GM23338 (cell line): ENCODE measurements around the gene FXYD5. TPM values are rescaled to one million over a fixed set of nuclear protein-coding genes. Genes with fewer than 3 reads are reported as not detected.

ENCODE experiments used
- CREB1 ChIP-seq: fragments of 250-450 bp; sonication (Bioruptor Pico); IDR thresholded peaks from 2 replicates; pipeline ENCODE4 v1.5.0; 2020; ENCODE audit warnings: low read depth, mild to moderate bottlenecking, moderate library complexity
- CTCF ChIP-seq, 2 experiments: fragments of 200-600 bp in 1 of 2; sonication (generic) in 1 of 2; conservative IDR thresholded peaks; 2 replicates each; pipeline versions ENCODE4 v1.5.1 to v1.6.1; 2016 to 2017; ENCODE audit warnings: antibody characterized with exemption in 2 of 2, low read depth in 2 of 2, mild to moderate bottlenecking in 2 of 2, moderate library complexity in 1 of 2
- EZH2phosphoT487 ChIP-seq: fragments of 200-600 bp; sonication (generic); IDR thresholded peaks from one replicate; pipeline ENCODE4 v1.8.1; 2018; ENCODE audit warnings: antibody characterized with exemption; ENCODE audit not compliant: unreplicated experiment
- JUNB ChIP-seq: IDR thresholded peaks from one replicate; pipeline ENCODE4 v1.6.1; 2016; ENCODE audit warnings: antibody characterized with exemption; ENCODE audit not compliant: unreplicated experiment
- NANOG ChIP-seq: IDR thresholded peaks from 2 replicates; pipeline ENCODE4 v1.6.1; 2016; ENCODE audit warnings: antibody characterized with exemption, borderline replicate concordance
- POLR2AphosphoS5 ChIP-seq: IDR thresholded peaks from 2 replicates; pipeline ENCODE4 v1.6.1; 2016; ENCODE audit warnings: antibody characterized with exemption, low read depth
- STAT1 ChIP-seq: IDR thresholded peaks from one replicate; pipeline ENCODE4 v1.6.1; 2016; ENCODE audit warnings: antibody characterized with exemption; ENCODE audit not compliant: unreplicated experiment
- ZNF114 ChIP-seq: fragments of 250-450 bp; sonication (Bioruptor Pico); IDR thresholded peaks from 2 replicates; pipeline ENCODE4 v1.5.0; 2020; ENCODE audit warnings: mild to moderate bottlenecking, moderate library complexity
- ZNF331 ChIP-seq: fragments of 250-450 bp; sonication (Bioruptor Pico); IDR thresholded peaks from 2 replicates; pipeline ENCODE4 v1.5.0; 2020; ENCODE audit warnings: low read depth, mild to moderate bottlenecking, moderate library complexity
- ZNF462 ChIP-seq: fragments of 250-450 bp; sonication (Bioruptor Pico); IDR thresholded peaks from 2 replicates; pipeline ENCODE4 v1.5.0; 2020; ENCODE audit warnings: mild to moderate bottlenecking, moderate library complexity
- polyA plus RNA-seq: library from polyadenylated mRNA; unstranded; fragments of >200 nt; fragmentation: Nextera tagmentation; extraction: Ambion mirVana; gene quantifications from 2 replicates; pipeline ENCODE4 v1.2.1, GENCODE V29; 2016
- total RNA-seq: library from RNA; depleted of rRNA; stranded (reverse); fragments of >200 nt; shearing (Covaris generic); gene quantifications from 2 replicates; pipeline ENCODE4 v1.2.3, GENCODE V29; 2014

Gene FXYD5
- total and polyA plus RNA-seq, 2 experiments from 2014 or later = 97.7 to 233 TPM

GRCh38 chr19:35107545-35107944, 47.0 kb upstream of the FXYD5 start (continued):
- TF ChIP-seq ZNF462 (CRISPR knock-in tag) (no peak), NANOG (no peak), JUNB (no peak), EZH2phosphoT487 (no peak), CREB1 (CRISPR knock-in tag) (no peak), ZNF331 (no peak), ZNF114 (CRISPR knock-in tag) (no peak), CTCF (conservative IDR thresholded peaks at IDR 0.05; ENCODE audit: low read depth in 2 of 2) (no peak), POLR2AphosphoS5 (no peak), STAT1 (no peak)
